K562 (cell line): ENCODE data around the gene SLC25A20. TPM values are rescaled to one million over a fixed set of nuclear protein-coding genes. Genes with fewer than 3 reads are reported as not detected.
A peak's percentile ranks its signal among the peaks of the same experiment; 100 is the strongest.

ENCODE experiments used
- CREB1 ChIP-seq, 2 experiments: sonication (generic) in 1 of 2; formaldehyde crosslinking in 1 of 2; IDR thresholded peaks; 2 replicates each; pipeline versions ENCODE4 v1.6.1 to v1.8.0; 2012 to 2022; ENCODE audit warnings: inconsistent platforms in 1 of 2, mild to moderate bottlenecking in 1 of 2, missing genetic modification reagents in 1 of 2, moderate library complexity in 1 of 2
- E2F8 ChIP-seq: fragments of 450-650 bp; IDR thresholded peaks from 2 replicates; pipeline ENCODE4 v1.7.1; 2018; ENCODE audit warnings: mild to moderate bottlenecking, low read depth; ENCODE audit not compliant: partially characterized antibody
- FOXA1 ChIP-seq: fragments of 450-650 bp; IDR thresholded peaks from 2 replicates; pipeline ENCODE4 v1.6.1; 2016; ENCODE audit warnings: mild to moderate bottlenecking, borderline replicate concordance
- HINFP ChIP-seq: fragments of 450-650 bp; conservative IDR thresholded peaks from 2 replicates; pipeline ENCODE4 v1.6.1; 2016; ENCODE audit warnings: missing genetic modification characterization, low read depth, mild to moderate bottlenecking, control low read depth, missing compliant biosample characterization
- KAT7 ChIP-seq: sonication (generic); formaldehyde crosslinking; IDR thresholded peaks from 2 replicates; pipeline ENCODE4 v1.8.0; 2022; ENCODE audit warnings: missing genetic modification reagents, mild to moderate bottlenecking, borderline replicate concordance
- MXI1 ChIP-seq: IDR thresholded peaks from 2 replicates; pipeline ENCODE4 v1.6.1; 2011; ENCODE audit warnings: low read depth, mild to moderate bottlenecking, improper control_type of control experiment, low read length
- MYC ChIP-seq, 2 experiments: fragments of 250-450 bp in 1 of 2; sonication (Bioruptor Pico) in 1 of 2; IDR thresholded peaks; 2 replicates each; pipeline versions ENCODE4 v1.5.1 to v1.6.1; 2012 to 2021; ENCODE audit warnings: low read depth in 2 of 2, borderline replicate concordance in 1 of 2, improper control_type of control experiment in 1 of 2, low read length in 1 of 2, mild to moderate bottlenecking in 1 of 2, moderate library complexity in 1 of 2
- NFRKB ChIP-seq: fragments of 450-650 bp; IDR thresholded peaks from 2 replicates; pipeline ENCODE4 v1.6.1; 2016; ENCODE audit warnings: low read depth
- SAFB2 ChIP-seq: fragments of 200-400 bp; formaldehyde crosslinking; IDR thresholded peaks from 2 replicates; pipeline ENCODE4 v1.6.1; 2018; ENCODE audit warnings: borderline replicate concordance, low read length, low read depth, moderate library complexity; ENCODE audit not compliant: severe bottlenecking
- SRSF9 ChIP-seq: fragments of 200-400 bp; formaldehyde crosslinking; IDR thresholded peaks from 2 replicates; pipeline ENCODE4 v1.6.1; 2017; ENCODE audit warnings: low read depth, low read length, borderline replicate concordance
- STAT5A ChIP-seq: IDR thresholded peaks from 2 replicates; pipeline ENCODE4 v1.6.1; 2012; ENCODE audit warnings: low read length, inconsistent platforms, borderline replicate concordance
- SUPT5H ChIP-seq: fragments of 450-650 bp; IDR thresholded peaks from 2 replicates; pipeline ENCODE4 v1.6.1; 2016
- THRA ChIP-seq: fragments of 450-650 bp; IDR thresholded peaks from 2 replicates; pipeline ENCODE4 v1.6.1; 2017; ENCODE audit warnings: mild to moderate bottlenecking, moderate library complexity
- TSHZ1 ChIP-seq: fragments of 250-450 bp; sonication (Bioruptor Pico); IDR thresholded peaks from 2 replicates; pipeline ENCODE4 v1.4.0; 2020; ENCODE audit warnings: mild to moderate bottlenecking, moderate library complexity
- VEZF1 ChIP-seq: fragments of 200-800 bp; sonication (Bioruptor generic); IDR thresholded peaks from 2 replicates; pipeline ENCODE4 v1.6.1; 2017; ENCODE audit warnings: missing genetic modification characterization, missing compliant biosample characterization
- ZNF133 ChIP-seq: fragments of 250-450 bp; sonication (Bioruptor Pico); IDR thresholded peaks from 2 replicates; pipeline ENCODE4 v1.4.0; 2020; ENCODE audit warnings: mild to moderate bottlenecking
- ZNF830 ChIP-seq: fragments of 250-450 bp; sonication (Bioruptor Pico); IDR thresholded peaks from 2 replicates; pipeline ENCODE4 v1.5.0; 2021; ENCODE audit warnings: mild to moderate bottlenecking
- polyA plus RNA-seq, 8 experiments: library from polyadenylated mRNA; depleted of rRNA in 4 of 8; stranded (reverse) in 5 of 8; unstranded in 3 of 8; fragments of >200 nt; fragmentation: Nextera tagmentation in 2 of 8; fragmentation: Illumina TruSeq in 1 of 8; extraction: Ambion mirVana in 2 of 8; extraction: Trizol in 1 of 8; gene quantifications; 2 replicates each; pipeline versions ENCODE4 v1.2.1 to v1.2.3, GENCODE V29; 2011 to 2014; ENCODE audit warnings: inconsistent platforms in 1 of 8, missing spikeins in 1 of 8
- total RNA-seq, 7 experiments: library from RNA; depleted of rRNA in 6 of 7; stranded (reverse); fragments of >200 nt in 6 of 7; fragmentation: Illumina TruSeq in 2 of 7; extraction: Trizol in 2 of 7; gene quantifications; 2 replicates each; pipeline versions ENCODE4 v1.2.1 to v1.2.3, GENCODE V29; 2011 to 2021; ENCODE audit warnings: low replicate concordance in 1 of 7

The SLC25A20 gene
- total and polyA plus RNA-seq, 9 of the 15 experiments (the other 6 are each of a cell fraction or from before 2014, with no cell fraction given): 14.3 to 48.1 (median 21.6) TPM

- peak; percentile 59; the same call in 1 of the 2 replicates for TF ChIP-seq MYC (IDR thresholded peaks at IDR 0.05; ENCODE audit: low read depth, low read length)
- TF ChIP-seq MYC (CRISPR knock-in tag; IDR thresholded peaks at IDR 0.05; ENCODE audit: borderline replicate concordance, low read depth): no peak
- no peak for TF ChIP-seq VEZF1
- peak; percentile 77; the same call in 1 of the 2 replicates for TF ChIP-seq KAT7 (CRISPR knock-in tag)
- no peak for TF ChIP-seq FOXA1
- no peak for TF ChIP-seq CREB1 (IDR thresholded peaks at IDR 0.05)
- TF ChIP-seq CREB1 (CRISPR knock-in tag; IDR thresholded peaks at IDR 0.05): peak; percentile 29; the same call in 1 of the 2 replicates
- TF ChIP-seq HINFP (tag): peak; percentile 57; the same call in 1 of the 2 replicates
- TF ChIP-seq TSHZ1: no peak
- no peak for TF ChIP-seq E2F8
- TF ChIP-seq ZNF830 (CRISPR knock-in tag): no peak
- TF ChIP-seq SAFB2: no peak
- no peak for TF ChIP-seq SRSF9
- TF ChIP-seq THRA: no peak
- no peak for TF ChIP-seq NFRKB
- TF ChIP-seq STAT5A: no peak
- no peak for TF ChIP-seq MXI1
- TF ChIP-seq SUPT5H: 0 out of 2 replicates have a peak, but pooled peaks have one; percentile 15
- no peak for TF ChIP-seq ZNF133 (CRISPR knock-in tag)
These were observed 51.6 kb downstream of the SLC25A20 start (continued) for GRCh38 chr3:48847053-48847503.
